NOMO-1 treated with DMSO at 0.1 percent for 48 hours (cell line): ENCODE measurements around the gene SCAF8.

ENCODE experiments used
- DNase-seq: peaks from one replicate; lab custom pipeline; 2025; ENCODE audit not compliant: unreplicated experiment; lab: John Stamatoyannopoulos, UW

The SCAF8 gene

GRCh38 chr6:154835307-154835706, 102.1 kb downstream of the SCAF8 start:
- no peak for DNase-seq

DNA sequence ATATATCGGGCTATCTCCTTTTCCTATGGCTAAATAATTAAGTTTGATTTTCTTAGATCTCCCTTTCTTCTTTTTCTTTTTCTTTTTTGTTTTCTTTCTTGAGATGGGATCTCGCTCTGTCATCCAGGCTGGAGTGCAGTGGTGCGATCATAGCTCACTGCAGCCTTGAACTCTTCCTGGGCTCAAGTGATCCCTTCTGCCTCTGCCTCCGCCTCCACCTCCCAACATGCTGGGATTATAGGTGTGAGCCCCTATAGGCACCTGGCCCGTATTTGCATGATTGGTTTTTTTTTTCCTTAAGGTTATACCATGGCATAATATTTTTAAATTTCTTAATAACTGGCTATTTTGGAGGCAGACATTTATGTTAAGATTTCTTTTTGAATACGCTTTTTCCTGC, 106.3 kb downstream of the SCAF8 start:
- no peak for DNase-seq

GRCh38 chr6:154840363-154840762, 107.1 kb downstream of the SCAF8 start:
- no peak for DNase-seq

GRCh38 chr6:154841109-154841508, 107.9 kb downstream of the SCAF8 start:
- no peak for DNase-seq

DNA sequence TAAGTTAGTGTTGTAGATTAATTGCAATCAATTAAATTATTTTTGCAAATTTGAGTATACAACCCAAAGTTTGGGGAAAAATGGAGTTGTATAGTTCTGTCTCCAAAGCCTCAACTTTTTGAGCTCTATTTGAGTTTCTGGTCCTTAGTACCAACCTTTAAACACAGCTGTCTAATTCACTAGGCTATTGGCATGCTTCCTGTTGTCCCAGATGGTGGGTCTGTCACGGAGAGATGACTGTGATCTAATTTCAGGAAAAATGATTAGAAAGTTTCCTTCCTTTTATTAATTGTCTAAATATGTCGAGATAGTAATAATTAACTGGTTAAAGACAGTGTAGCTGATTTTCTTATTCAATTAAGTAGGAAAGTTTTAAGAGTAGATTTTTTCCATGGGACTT, 109.6 kb downstream of the SCAF8 start:
- DNase-seq: no peak

- no peak for DNase-seq
Observed at GRCh38 chr6:154847318-154847717, 114.1 kb downstream of the SCAF8 start.

- no peak for DNase-seq
Observed at GRCh38 chr6:154848580-154848979, 115.4 kb downstream of the SCAF8 start.

DNA sequence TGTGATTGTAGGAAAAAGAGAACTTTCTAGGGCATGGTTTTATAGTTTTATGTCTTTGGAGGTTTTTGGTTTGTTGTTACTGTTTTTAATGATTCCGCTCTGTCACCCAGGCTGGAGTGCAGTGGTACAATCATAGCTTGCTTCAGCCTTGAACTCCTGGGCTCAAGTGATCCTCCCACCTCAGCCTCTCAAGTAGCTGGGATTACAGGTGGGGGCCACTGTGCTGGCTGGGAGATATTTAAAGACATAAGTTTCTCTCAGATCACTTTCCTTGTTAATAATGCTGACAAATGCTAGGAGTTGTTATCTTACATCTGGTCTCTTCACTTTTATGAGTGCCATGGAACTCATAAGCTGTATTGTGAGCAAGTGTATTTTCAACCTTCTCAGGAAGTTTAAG, 116.3 kb downstream of the SCAF8 start:
- no peak for DNase-seq

- no peak for DNase-seq
Observed at GRCh38 chr6:154852687-154853086, 119.5 kb downstream of the SCAF8 start.

- no peak for DNase-seq
Observed at GRCh38 chr6:154857529-154857928, 124.3 kb downstream of the SCAF8 start.

DNA sequence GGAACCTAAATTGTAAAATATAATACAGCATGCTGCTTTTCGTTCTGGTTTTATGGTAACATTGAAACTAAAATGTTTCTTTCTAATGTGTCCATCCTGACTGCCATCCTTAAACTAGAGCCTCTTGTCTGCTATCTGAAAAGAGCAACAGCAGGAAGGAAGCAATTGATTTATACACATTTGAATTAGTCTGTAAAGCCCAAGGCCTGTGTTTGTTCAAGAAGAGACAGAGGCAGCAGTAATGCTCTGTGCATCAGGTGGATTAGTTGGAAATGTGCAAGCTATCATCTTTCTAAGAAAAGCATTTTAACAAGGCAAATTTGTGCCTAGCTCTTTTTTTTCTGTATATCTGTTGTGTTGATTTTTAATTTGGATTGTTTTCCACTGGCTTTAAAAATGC, 128.6 kb downstream of the SCAF8 start:
- DNase-seq: no peak

DNA sequence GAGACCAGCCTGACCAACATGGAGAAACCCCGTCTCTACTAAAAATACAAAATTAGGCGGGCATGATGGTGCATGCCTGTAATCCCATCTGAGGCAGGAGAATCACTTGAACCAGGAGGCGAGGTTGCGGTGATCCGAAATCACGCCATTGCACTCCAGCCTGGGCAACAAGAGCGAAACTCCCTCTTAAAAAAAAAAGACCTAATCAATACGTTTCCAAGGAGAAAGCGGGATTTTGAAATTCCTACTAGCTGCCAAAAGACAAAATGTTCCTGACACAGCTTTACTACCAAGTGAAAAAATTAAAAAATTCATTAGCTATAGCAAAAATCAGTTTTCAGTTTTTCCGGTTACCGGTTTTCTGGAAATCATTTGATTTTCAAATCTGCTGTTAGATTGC, 129.3 kb downstream of the SCAF8 start:
- DNase-seq: no peak

GRCh38 chr6:154864066-154864430, 130.8 kb downstream of the SCAF8 start:
- DNase-seq: no peak

GRCh38 chr6:154865291-154865690, 132.1 kb downstream of the SCAF8 start:
- DNase-seq: no peak

DNA sequence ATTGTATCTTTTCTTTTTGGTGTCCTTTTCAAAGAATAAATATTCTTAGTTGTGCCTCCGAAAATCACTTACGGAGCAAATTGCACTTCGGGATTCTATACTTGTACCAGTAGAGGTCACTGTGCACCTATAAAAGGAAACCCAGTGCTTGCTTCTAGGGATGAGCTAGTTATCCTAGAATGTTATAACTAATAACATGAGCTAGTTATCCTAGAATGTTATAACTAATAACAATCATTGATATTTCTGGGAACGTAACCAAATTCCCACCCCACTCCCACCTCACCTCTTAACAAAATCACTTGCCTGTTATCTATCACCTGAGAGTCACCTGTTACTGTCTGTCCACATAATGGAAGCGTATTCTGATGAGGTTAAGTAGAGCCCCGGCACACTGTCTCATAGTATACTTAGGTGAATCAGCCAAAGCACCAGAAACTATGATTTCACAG, 135.0 kb downstream of the SCAF8 start:
- no peak for DNase-seq

GRCh38 chr6:154872542-154873114, 139.4 kb downstream of the SCAF8 start:
- no peak for DNase-seq

GRCh38 chr6:154873546-154873945, 140.3 kb downstream of the SCAF8 start:
- DNase-seq: no peak

- DNase-seq: no peak
Observed at GRCh38 chr6:154874773-154875592, 141.8 kb downstream of the SCAF8 start.

DNA sequence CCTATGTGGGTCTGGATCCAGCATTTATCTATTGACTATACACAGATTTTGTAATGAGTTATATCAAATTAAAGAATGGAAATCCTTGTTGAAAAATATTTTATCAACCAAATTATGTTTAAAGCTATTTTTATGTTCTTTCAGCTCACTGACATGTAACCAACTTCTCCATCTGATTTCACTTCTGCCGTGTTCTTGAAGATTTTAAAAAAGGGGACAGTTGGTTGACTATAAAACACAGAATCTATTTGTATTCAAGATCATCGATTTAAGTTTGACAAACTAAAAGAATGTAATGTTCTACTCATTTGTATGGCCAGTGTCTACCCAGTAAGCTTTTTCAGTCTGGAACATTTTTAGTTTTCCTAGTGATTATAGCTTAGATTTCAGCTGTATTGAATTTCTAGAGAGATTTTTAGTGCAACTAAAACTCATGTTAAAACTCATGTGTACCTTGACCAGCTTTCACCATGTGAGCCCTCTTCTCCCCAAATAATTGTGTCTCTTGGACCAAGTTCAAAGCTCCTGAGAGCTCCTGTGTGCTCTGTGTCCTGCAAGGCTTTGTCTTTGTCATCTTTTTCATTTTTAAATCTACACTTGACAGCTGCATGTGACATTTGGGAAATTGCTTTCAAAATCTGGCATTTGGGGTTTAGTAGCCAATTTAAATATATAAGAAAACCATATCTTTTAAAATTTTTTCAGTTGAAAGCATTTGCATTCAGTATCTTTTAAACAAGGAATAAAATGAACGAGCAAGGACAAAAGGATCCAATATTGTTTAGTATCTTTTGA, 143.5 kb downstream of the SCAF8 start:
- no peak for DNase-seq

GRCh38 chr6:154878871-154879491, 145.8 kb downstream of the SCAF8 start:
- no peak for DNase-seq

DNA sequence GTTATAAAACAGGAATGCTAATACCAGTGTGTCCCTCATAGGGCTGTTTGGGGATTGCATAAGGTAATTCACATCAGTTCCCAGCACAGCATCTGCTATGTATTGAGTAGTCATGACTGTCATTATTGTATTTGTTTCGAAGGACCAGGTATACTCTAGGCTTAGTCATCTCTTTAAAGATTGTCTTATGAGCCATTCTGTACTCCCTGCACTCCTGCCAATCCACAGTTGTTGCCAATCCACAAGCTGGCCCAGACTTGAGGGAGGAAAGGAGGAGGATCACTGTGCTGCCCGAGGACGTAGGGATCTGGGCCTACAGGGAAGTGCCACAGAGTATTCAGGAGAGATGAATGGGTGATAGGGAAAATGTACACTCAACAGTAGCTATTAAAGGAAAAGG, 148.9 kb downstream of the SCAF8 start:
- DNase-seq: no peak
